Stimulated activated CD8-positive, alpha-beta memory T cell treated with anti-CD3 and anti-CD28 coated beads, Interleukin-15, amount 100 ng/mL, for 24 hours (primary cell): ENCODE measurements around the gene DTNA.
"Not testable (repeated sequence)": the region's sequence is repeated elsewhere in the genome, so short reads cannot be mapped to it uniquely, and the experiment has no call there.

Source experiments
- DNase-seq: peaks from one replicate; pipeline ENCODE4 v3.0.0-alpha.2; 2020; ENCODE audit warnings: low read depth

Gene DTNA

DNA sequence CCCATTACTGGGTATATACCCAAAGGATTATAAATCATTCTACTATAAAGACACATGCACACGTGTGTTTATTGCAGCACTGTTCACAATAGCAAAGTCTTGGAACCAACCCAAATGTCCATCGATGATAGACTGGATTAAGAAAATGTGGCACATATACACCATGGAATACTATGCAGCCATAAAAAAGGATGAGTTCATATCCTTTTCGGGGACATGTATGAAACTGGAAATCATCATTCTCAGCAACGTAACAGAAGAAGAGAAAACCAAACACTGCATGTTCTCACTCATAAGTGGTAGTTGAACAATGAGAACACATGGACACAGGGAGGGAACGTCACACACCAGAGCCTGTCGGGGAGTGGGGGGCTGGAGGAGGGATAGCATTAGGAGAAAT is 15.6 kb downstream of the DTNA start:
- not testable (repeated sequence) for DNase-seq

DNA sequence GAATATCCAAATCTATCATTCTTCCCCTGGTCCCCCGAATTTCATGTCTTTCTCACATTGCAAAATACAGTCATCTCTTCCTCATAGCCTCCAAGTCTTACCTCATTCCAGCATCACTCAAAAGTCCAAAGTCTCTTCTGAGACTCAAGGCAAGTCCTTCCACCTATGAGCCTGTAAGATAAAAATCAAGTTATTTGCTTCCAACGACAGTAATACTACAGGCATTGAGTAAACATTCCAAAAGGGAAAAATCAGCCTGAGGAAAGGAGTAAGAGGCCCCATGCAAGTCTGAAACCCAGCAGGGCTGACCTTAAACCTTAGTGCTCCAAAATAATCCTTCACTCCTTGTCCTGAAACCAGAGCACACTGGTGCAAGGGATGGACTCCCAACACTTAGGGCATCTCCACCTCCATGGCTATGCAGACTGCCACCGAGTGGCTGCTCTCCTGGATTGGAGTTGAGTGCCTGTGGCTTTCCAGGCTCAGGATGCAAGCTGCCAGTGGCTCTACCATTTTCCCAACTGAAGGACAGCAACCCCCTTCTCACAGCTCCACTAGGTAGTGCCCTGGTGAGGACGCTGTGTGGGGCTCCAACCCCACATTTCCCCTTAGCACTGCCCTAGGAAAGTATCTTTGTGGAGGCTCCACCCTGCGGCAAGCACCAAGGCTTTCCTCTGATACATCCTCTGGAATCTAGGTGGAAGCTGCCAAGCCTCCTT is 16.3 kb downstream of the DTNA start:
- no peak for DNase-seq

DNA sequence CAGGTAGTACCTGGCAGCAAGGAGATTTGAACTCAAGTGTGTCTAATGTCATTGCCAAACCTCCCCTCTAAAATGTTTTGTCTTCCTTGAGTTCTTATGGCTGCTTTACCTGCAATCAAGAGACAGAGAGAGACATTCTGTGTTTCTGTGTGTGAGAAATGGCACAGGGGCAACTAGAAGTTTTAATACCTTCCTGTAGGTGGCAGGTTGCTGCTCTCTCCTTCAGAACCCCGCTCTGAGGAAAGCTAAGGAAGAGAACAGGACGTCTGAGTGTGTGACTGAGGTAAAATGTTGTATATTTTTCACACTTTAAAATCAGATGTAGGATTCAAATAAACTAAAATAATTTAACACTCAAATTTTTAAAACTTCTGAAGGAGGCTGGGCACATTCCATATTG is 19.2 kb downstream of the DTNA start:
- no peak for DNase-seq

DNA sequence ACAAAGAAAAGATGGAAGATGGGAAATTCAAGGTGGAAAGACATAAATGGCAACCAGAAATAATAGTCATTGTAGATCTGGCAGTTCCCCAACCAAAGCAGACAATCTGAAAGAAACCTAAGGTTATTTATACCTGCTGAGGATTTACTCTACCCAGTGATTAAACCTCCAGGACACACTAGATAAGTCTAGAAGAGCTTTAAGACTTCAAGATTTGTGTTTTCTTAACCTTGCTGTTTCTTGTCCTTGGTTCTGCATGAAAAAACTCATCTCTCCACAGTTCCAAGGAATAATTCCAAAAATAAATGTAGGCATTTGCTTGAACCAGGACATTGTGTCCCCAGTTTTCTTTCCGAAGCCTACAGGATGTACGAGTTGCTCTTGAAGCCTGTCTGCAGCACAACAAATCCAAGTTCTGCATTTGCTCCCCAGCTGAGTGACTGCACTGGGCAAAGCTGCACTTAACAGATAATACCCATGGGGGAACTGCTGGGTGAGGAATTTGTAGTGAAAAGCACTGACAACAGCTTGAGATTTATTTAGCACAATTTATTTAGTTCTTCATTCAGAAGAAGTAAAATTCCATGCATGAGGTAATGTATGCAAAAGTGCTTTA is 19.8 kb downstream of the DTNA start:
- no peak for DNase-seq

DNA sequence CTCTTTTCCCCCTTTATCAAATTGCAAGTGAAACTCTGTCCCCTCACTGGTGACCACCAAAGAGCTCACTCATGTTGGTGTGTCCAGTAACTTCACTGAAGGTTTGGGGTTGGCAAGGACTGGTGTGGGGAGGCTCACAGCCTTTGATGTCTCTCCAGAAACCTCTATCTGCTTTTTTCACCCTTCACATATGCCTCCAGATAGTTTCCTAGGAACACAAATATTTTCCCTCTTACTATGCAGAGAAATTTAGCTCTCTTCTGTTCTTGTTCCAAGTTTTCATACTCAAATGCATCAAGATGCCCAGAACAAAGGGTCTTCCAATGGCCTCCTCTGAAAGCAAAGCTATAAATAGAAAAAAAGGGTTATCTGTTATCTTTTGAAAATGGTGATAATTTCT is 20.7 kb downstream of the DTNA start:
- no peak for DNase-seq

DNA sequence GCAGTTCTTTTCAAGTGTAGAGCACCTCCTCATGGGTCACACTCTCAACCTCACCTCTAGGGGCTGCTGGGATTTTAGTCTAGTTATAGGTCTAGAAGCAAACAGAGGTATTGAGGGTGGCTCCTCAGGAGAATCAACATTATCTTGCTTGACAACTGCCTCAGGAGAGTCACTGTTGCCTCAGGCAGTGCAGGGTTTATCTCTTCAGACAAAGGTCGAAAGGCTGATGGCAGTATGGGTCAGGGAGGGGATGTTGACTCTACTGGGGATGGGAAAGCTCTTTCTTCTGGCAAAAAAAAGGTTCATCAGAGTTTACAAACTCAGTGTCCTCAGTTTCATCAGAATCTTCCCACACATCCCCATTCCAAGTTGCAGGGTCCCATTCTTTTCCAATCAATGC is 24.0 kb downstream of the DTNA start:
- no peak for DNase-seq

DNA sequence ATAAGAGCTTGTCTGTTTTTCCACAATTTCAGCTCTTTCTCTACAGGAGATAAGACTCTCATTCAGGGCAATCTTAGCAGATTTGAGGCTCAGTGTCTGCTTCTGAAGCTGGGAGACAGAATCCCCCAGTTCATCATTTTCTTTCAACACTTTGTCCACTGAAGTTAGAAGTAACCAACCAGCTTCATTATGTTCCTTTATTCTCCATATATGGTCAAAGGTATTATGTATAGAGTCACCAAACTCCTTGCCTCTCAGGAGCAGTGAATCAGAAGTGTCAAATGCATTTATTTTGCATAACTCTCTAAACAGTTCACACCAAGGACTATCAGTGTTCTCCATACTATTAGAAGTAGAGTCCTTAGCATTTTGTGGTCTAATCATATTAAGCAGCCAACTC is 24.4 kb downstream of the DTNA start:
- DNase-seq: not testable (repeated sequence)

DNA sequence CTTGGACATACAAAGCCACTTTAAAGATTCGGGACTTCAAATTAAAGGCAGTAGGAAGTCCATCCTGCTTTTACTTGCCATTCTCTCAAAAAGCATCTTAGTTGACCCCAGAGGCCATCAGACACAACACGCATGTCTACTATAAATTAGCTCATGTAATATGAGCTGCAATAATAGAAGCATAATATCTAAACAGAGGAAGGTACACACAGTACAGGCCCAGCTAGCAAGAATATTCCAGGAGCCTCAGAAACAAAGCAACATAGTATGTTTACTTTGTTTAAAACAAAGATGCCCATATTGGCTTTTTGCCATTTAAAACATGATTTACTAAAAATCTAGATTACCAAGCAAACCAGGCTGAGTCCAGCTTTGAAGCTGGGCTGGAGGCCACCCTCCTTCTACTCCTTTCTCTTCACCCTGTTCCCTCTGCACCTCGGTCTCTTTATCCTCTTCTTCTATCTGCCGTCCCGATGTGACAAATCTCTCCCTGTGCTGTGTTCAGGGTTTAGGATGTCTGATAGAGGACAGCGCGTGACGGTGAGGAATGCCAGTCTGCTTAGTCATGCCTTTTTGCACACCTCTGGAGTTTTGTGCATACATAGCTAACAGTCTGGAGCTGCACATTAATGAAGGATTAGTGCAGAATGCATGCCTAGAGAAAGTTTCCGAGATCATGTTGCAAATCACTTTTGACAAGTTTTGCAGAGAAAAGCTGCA is 28.2 kb downstream of the DTNA start:
- DNase-seq: no peak

DNA sequence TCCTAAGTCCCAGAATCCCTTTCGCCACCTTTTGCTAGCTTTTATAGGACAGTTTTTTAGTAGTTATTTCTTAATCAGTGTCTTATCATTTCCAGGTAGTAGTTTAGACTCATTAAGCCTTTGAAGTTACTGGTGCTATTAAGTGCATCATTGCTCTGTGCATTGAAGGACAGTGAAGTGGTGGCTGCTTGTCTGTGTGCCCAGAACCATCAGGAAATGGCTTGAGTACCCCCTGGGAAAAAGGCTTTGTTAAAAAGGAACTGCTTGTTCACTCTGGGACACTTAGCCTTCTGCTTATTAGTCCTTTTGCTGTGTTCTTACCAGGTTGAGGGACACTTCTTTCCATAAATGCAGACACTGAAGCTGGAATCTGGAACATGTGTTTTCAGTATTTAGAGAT is 30.0 kb downstream of the DTNA start:
- DNase-seq: no peak

DNA sequence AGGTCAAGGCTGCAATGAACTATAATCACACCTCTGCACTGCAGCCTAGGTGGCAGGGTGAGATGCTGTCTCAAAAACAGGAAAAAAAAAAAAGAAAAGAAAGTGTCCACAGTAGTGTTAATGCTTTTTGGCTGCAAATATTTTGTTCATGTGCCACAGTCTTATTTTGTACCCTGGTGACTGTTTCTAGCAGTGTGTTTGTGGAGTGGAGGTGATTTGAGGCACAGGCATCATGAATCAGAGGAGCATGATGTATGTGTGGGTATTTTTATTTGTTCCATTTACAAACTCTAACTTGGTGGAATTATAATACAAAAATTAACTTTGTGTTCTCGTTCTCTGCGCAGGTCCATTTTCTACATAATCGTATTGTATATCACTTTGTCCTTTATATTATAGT is 30.6 kb downstream of the DTNA start:
- no peak for DNase-seq

DNA sequence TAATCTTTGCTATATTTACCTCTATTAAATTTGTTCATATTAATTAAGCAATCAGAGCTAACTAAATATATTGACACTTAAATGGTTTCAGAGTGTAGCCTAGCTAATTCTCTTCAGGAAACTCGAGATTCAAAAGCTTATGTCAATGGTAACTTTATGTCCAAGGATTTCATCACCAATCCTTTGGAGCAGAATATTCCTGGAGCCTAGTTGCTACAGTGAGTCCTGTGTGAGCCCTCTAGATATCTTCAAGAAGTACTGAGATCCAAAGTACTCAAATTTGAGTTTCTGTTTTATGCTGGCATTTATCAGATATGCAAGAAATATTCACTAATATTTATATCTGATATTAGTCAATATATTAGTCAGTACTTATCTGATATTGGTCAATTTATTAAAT is 31.3 kb downstream of the DTNA start:
- DNase-seq: no peak

DNA sequence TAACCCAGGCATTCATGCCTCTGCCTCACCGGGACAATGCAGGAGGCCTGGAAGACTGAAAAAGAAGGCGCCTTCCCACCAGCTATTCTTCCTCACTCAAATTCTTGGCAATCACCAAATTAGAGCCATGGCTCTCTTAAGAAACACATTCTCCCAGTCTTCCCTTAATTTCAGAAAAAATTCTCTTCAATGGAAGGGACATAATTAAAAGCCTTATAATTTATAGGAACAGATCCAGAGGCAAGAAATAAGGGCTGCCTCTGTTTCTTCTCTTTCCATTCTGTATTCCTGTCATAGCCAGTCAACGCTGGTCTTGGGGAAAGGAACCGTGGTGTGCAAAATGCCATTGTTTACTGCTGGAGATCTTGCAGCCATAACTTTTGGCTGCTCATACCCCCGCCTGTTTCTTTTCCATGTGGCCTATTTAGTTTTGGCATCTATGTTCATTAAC is 32.8 kb downstream of the DTNA start:
- DNase-seq: no peak

DNA sequence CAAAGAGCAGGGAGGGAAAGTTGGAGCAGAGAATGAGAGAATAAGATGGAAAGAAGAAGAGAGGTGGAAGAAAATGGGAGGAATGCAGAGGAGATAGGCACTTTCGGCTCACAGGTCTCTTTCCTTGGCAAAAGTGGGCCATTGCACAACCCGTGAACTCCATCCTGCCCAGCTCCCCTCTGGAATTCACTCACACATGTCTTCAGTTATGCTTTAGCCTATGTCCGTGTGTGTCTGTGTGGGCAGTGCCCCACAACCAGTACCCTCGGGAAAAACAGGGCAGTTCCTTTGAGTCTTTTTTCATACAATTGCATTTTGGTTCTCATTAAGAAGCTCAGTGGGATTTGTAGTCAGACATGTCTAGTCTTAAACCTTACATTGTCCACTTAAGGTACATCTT is 34.5 kb downstream of the DTNA start:
- no peak for DNase-seq

DNA sequence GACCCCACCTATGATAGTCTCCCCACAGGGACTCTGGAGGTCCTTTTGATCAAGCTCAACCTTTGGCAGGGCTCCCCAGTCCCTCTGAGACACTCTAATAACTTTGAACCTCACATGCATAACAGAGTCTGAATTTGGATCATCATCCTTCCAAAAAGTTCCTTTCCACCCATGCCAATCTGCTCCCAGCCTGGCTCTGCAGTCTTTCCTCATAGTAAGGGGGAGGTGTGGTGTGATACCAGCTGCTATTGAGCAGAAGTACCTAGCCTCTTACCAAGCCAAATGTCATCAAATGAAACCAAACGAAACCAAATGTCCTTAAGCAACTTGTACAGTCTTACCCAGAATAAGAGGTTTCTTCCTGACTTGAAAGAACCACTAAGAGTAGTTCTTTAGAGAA is 36.5 kb downstream of the DTNA start:
- no peak for DNase-seq

DNA sequence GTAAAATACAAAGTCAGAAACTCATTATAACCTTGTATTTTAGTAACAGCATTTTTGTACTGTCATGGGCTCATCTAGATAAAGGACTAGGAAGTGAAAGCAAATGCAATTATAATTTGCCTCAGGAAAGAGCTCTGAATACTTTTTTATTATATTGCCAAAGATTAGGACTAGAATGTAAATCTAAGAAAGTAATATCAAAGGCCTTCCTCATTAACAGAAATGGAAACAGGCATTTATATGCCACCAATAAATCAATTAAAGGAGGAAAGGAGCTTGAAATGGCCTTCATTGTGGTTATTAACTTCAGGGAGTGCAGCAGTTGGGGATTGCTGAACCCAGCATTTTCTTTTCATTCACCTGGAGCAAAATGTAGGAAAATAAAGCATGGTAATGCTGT is 39.6 kb downstream of the DTNA start:
- DNase-seq: no peak

DNA sequence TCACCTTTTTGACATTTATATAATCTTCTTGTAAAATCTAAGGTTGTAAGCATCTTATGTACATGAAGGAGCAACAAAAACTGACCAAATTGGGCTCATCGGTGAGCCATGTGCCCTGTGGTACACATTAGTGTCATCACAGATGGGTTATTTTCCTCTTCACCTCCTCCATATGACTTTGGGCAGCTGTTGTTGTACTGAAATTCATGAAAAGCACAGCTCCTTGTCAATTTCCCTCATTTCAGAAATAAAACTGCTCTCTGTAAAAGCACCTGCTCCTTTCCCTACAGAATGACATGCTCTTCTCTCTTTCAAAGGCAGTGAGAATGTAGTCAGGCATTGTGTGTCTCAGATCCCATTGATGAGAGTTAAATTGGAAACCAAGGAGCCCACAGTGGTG is 42.0 kb downstream of the DTNA start:
- DNase-seq: no peak

DNA sequence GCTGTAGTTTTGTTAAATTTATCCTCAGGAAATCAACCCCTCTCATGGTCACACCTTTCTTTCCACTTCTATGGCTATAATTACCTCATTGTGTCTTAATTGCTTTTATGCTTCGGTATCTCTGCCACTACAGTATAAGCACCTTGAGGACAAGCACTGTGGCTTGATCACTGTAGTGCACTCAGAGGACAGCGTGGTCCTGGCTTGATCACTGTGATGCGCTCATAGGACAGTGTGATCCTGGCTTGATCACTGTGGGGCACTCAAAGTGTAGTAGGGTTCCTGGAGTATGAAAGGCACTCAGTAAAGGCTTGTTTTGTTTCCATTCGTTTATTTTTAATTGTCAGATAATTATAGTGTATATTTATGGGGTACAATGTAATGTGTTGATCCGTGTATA is 44.2 kb downstream of the DTNA start:
- DNase-seq: no peak

DNA sequence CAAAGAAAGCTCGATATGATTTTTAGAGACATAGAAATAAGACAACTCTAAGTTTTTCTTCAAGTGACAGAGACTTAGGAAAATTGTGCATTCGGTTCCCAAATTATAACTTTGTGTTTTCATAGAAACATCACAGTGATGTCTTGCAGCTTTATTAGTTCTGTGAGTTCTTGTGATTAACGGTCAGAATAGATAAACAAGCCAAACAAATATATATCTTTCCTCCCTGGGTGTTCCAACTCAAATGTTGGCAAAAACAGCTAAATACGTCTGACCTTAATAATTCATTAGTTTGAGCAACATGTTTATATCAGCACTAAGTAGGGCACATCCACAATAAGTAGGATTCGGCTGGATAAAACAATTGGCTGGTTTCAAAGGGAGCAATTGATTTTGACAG is 47.6 kb downstream of the DTNA start:
- DNase-seq: no peak

DNA sequence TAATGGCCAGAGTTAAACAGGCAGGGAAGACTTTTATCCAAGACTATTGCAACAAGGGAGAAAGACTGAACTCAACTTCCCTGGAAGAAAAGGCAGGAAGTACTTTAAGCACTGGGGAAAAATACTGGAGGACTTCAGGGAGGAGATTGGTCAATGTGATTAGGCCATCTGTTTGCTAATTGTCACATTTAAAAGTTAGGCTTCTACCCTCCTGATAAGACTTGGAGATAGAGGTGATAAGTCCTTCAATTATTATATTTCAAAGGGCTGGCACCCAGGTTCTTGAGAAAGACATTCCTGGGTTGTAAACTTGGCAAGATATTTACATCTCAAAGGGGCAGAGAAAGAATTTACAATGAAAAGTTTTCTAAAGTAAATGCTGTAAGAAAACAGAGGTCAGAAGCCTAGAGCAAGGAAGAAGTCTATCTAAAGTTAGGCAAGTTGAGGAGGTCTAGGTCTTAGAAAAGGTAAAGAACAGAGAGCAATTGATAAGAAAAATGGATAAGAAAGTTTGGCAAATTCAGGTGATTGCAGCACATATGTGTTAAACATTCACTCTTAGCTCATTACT is 48.4 kb downstream of the DTNA start:
- no peak for DNase-seq

DNA sequence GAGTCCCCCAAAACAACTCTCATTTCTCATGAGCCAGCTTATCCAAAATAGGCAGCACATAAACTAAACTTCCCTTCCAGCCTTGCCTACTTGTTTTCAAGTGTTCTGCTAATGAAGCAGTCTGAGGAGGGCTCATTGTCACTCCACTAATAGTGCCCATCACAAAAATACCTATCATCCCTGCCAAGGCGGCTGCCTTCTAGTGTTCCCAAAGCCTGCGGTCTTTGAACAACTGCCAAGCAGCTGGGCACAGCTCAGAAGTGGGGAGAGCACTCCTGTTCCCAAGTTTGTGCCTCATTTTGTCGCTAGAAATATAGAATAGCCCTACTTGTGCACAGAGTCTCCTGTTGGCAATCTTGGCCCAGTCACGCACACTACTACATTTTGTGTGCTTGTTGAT is 50.3 kb downstream of the DTNA start:
- DNase-seq: no peak

DNA sequence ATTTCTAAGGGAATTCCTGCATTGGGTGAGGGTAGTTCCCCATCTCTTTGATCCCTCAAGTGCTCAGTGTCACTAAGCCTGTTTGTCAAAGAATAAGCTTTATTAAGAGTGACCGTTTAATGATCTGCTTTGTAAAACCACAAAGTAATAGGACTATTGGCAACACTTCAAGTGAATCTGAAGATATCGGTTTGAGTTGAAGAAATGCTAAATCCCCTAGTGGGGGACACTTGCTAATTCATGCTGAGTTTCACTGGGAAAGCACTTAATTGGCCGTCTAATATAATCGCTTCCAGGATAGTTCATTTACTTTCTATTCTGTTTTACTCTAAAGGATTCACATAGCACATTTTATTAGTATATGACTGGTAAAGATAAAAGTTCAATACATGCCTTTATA is 54.4 kb downstream of the DTNA start:
- DNase-seq: no peak

DNA sequence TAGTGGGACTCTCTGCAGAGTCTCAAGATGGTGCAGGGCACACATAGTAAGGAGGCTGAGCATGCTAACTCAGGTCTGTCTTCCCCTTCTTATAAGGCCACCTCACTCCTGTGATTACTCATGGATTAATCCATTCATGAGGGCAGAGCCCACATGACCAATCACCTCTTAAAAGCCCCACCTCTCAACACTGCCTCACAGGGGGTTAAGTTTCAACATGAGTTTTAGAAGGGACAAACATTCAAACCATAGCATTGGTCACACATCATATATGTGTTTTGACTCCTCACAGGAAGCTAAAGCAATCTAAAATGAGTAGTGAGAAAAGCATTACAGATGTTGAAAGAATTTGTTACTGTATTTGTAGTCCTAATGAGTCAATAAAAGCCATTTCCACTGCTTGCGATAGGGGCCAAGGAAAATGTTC is 57.5 kb downstream of the DTNA start:
- DNase-seq: no peak

DNA sequence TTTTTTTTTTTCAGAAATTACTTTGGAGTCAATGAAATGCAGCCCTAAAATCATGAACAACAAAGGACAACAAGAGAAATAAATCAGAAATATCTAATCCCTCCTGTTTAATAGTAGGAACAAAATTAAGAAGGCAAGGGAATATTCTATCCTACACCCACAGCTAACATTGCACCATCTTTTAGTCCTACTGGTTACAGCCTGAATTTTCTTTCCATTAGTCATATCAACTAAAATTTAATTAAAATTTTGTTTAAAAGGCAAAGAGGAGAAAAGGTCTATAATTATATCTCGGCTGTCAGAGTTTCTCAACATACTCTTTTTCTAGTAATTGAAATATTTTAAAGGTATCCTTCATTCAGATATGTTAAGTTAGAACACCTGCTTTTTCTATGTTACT is 61.9 kb downstream of the DTNA start:
- DNase-seq: no peak
